AG20443 (cell line): ENCODE measurements around the gene ZFAND3.

Experiments
- DNase-seq: peaks from one replicate; pipeline ENCODE4 v3.0.0; 2012; ENCODE audit warnings: low spot score, mixed read lengths

The ZFAND3 gene

DNA sequence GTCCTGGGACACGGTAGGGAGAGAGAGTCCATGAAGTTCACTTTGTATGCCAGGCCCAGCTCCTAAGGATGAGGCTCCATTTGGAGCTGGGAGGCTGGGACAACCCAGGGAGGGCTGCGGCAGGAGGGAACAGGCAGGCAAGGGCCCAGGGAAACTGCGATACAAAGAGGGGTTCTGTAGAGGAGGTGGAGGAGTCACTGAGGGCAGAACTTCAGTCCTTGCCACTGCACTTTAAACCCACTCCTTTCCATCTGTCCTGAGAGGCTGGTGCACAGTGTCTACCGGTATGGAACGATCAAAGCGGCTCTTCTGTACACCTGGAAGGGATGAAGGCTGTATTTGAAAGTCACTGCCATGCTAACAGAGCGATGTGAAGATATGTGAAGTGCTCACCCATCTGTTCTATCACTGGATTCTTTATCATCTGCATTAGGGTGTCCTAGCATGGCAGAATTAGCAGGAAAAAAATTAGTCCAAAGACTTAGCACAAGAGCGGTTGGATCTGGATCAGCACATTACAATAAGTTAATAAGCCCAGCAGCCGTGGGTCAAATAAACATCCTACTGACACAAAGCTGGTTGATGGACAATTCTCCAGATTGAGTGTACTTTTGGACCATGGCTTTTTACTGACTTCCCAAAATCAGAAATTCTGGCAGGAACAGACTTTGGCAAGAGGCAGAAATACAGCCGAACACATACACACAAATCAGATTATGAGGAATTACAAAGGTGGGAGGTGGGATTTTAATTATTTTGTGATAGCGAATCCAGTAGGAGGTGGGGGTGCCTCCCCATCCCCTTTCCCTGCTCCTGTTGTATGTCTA lies 20.9 kb upstream of the ZFAND3 start:
- DNase-seq = no peak

DNA sequence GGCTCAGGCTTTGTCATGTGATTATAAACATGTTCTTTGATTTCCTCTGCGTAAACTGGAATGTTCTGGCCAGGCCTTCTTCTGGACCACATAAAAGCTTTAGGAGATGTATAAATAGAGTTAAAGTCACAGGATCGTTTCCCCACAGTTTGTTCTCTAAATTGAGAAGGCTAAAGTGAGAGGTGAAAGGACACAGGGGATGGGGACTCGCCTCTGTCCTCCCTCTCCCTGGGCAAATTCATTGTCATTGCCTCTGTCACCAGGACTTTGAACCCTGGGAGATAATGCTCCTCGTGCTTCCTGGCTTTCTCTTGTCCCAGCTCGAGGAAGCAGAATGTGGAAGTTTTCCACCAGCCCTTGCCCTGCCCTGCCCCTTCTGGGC lies 20.3 kb upstream of the ZFAND3 start:
- DNase-seq = no peak

DNA sequence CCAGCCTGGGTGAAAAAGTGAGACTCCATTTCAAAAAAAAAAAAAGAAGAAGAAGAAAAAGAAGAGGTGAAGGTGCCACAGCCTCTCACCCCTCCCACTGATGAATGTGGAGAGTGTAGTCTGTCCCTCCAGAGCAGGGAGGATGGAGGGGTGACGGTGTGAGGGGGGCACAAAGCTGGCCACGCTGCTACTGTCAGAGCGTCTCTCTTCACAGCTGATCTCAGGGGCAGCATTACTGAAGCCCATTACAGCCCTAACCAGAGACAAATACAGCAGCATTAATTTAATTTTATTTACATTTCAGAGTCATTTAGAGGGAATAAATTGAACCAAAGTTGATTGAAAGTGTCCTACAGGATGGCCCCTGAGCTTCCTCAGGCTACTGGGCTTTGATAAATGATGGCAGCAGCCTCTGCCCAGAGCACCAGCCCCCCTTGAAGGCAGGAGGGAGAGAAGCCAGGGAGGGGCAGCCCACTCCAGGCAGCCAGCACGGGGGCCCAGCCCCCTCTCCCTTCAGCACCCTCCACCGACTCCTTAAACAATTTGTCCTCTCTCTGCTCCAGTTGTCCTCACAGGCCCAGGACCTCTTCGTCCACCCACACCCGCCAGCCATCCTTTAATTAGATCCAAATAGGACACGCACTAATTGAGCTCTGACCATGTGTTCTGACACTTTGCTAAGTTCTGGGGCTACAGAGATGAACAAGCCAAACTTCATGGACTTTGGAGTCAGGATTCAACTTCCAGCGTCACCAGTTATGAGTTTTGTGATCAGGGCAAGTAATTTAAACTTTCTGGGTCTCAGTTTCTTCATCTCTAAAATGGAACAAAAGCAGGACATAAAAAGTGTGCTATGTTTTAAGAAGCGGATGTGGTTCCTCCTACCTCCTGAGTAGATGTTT lies 18.6 kb upstream of the ZFAND3 start:
- no peak for DNase-seq

DNA sequence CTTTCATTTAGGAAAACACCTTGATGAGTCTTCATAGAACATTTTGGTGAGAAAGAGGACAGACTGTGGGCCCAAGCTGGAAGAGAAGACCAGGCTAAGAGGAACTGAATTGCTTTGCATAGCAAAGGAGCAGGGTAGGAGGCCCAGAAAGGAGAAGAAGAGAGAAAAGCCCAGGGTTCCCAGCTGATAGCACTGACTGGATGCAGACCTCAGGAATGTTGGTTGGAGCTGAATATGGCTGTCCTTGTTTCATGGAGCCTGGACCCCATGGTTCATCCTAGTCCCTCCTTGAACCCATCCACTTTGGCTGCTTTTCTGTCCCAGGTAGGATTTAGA lies 18.0 kb upstream of the ZFAND3 start:
- DNase-seq = no peak

DNA sequence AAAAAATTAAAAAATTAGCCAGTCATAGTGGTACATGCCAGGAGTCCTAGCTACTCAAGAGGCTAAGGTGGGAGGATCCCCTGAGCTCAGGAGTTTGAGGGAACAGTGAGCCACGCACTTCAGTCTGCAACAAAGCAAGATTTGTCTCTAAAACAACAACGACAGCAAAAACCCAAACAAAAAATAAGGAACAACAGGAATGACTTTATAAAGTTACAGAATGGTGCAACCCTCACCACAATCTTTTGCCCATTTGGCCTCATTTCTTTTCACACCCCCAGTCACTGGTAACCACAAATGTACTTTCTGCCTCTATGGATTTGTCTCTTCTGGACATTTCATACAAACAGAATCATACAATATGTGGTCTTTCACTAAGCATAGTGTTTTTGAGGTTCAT lies 16.7 kb upstream of the ZFAND3 start:
- no peak for DNase-seq

DNA sequence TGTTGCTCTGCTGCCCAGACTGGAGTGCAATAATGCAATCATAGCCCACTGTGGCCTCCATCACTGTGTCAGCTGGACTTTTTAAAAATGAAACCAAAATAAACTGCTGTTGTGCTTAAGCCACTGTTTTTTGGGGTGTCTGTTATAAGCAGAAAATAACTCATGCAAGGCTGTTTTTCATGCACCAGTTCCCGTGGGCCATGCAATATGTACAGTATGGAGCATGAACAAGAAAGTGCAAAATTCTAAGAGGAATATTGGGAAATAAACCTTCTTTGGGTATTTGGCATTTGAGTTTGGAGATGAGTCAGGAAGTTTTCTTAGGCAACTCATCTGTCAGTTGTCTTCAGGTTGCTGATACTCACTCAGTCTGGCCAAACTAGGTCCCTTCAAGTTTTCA lies 14.9 kb upstream of the ZFAND3 start:
- DNase-seq = no peak

DNA sequence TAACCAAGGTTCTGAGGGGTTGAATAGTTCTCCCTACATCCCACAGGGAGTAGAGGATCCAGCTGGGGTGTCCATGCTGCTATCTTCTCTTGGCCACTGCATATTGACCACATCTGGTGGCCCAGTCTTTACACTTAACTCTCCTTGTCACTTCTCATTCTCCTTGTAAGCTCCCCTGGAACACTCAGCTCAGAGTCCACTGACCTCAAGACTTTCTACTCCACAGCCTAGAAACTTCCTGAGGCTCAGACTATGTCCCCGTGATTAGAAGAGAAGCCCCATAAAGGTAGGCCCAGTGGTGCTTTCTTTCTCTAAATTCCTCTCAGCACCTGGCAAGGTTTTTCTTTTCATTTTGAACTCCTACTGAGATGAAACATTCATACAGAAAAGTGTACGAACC lies 13.3 kb upstream of the ZFAND3 start:
- no peak for DNase-seq

DNA sequence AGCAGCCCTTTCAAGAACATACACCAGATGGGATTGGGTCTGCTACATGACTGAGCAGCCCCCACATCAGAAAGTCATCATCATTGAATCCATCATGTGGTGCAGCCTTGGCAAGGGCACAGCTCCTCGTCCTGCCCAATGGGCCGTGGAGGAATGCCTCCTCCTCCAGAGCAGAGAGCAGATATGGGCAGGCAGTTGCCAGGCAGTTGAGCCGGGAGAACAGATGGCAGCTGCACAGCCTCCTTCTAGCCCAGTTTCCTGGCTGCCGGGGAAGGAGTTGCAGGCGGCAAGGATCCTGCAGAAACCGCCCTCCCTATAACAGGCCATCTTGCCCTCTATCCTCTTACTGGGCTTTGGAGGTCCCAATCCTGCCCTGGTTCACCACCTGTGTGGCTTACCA lies 11.9 kb upstream of the ZFAND3 start:
- peak; percentile 31 for DNase-seq

DNA sequence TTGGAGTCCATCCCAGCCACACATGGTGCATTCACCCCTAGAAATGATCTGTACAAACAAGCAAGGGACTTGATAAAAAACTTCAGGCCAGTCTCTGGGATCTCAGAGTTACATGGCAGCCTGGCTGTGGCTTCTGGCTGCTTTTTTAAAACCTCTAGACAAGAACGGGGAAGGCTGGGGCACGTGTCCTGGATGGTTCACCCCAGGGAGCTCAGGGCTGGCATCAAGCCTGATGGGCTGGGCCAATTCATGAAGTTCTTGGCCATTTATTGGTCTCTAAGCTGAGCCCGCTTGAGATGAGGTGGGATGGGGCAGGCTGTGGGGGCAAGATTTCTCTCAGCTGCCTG lies 10.4 kb upstream of the ZFAND3 start:
- peak; percentile 46 for DNase-seq

DNA sequence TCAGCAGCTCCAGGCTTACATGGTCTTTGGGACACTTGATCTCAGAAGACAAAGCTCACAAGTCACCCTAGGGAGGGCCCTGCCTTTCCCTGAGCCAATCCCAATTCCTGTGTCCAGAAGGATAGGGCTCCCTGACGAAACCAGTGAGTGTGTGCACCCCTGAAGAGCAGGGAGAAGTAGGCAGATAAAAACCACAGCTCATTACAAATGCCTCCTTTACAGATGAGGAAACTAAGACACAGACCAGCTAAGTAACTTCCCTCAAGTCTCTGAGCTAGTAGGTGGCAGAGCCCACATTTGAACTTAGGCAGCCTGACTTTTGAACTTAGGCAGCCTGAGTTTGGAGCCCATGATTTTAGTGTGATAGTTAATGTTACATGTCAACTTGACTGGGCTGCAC lies 6.7 kb upstream of the ZFAND3 start:
- no peak for DNase-seq

DNA sequence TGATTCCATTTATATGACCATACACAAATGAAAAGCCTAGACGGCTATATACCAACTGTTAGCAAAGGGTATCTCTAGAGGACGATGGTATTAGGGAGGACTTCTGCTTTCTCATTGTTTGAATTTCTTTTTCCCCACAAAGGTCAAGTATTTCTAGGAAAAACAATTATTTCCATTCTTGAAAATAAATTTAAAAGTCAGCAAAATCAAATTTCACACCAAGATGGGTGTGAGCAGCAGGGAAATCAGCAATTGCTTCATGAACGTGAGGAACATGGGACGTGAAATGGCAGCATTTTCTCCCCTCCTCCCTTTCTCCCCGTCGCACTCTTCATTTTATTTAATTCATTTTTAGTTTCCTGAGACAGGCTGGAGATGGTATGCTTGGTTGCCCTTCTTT lies 5.2 kb upstream of the ZFAND3 start:
- DNase-seq = no peak

DNA sequence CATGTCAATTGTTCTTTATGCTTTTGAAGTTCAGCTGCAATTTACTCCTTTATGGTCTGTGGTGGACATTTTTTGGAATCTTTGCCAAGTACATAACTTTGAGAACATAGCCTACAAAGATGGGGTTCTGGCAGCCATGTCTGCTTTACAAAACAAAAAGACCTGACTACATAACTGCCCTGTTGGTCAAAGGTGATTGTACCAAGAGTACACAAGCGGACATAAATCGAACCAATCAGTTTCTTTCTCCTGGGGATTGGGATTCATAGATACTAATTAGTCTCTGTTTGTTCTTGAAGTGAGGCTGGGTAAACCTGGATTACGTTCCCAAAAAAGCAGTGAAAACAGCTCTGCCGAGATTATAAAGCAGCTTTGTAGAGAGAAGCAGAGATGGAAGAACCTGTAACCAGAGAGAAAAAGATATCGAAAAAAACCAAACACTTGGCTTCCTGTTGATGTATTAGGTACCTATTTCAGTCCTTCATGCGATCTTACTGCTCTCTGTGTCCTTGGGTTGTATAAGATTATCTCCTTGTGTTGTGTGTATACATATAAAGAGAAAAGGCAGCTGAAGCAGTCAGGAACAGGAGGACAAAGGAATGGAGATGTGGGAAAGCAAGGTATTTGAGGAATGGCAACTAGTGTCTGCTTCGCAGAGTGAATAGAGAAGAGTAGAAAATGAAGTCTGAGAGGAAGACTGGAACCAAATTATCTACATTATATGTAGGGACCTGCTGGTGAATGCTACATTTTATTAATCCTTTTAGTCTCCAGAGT lies 2.7 kb upstream of the ZFAND3 start:
- DNase-seq = no peak

DNA sequence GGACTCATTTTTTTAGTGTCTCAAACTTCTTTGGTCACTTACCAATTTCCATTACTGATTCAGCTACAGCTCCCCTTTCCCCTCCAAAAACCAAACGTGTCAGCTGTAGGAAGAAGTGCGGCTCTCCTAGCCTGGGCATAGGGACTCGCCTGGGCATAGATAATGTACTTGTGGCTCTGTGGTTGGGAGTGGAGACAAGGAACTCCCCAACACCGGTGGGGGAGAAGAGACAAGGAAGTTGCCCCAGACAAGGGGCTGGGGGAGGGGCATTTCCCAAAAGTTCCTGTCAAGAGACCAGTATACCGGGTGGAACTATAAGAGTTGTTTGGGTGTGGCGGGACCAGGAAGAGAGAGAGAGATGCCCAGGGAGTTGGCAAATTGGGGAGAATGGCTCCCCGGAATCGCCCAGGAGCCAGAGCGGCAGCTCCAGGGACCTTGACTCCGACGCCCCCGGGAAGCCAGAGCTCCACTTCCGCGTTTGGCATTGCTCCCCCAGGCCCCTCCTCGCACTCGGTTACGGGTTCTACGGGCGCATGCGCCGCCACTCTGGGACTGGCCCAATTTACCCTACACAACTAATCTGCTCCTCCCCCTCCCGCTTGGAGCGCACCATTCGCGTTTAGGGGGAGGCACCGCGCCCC lies 871 bp upstream of the ZFAND3 start:
- peak; percentile 95 for DNase-seq

DNA sequence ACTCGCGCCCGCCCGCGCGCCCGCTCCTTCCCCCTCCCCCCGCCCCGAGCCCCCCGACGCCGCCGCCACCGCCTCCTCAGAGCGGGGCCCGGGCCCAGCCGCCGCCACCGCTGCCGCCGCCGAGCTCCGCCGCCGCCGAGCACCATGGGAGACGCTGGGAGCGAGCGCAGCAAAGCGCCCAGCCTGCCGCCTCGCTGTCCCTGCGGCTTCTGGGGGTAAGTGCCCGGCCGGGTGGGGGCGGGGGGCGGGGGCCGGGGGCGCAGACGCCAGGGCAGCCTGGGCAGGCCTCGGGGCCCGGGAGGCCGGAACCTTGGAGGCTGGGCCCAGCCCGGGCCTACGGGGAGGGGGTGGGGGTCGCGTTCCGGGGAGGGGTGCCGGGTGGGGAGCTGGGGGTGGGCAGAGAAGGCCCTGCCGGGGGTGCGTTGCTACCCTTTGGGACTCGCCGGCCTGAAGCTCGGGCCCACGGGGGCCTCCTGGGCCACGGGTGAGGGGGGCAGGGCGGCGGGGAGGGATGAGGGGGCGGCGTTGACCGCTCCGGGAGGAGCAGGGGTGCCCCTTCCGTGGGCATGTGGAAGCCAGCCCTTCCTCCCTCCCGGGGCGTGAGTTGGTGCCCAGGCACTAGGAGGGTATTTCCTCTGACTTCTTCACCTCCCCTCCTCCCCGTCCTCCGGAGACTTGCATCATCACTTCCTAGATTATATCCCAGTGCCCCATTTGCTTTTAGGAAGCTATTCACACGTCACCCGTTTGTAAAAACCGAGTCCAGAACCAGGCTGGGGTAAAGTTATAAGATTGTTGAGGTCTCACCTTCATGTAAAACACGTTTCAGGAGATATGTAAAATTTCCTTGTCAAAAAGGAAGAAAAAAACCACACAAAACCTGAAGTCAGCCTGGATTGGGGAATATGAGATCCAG lies 533 bp downstream of the ZFAND3 start:
- peak; percentile 59 for DNase-seq

DNA sequence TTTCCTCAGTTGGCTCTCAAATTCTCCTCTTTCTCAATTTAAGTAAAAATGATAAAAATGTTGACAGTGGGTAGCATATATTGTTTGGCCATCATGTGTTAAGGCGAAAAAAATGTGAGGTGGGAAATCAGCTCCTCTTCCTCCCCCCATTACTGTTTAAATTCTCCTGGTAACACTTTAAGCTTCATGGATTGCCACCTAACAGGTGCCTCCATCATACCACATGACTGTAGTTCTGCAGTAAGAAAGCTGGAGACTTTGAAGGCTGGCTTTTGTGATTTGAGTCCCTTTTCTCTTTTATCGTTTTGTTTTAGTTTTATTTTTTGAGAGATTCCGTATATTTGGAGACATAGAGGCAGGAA lies 1.2 kb downstream of the ZFAND3 start:
- DNase-seq = no peak

DNA sequence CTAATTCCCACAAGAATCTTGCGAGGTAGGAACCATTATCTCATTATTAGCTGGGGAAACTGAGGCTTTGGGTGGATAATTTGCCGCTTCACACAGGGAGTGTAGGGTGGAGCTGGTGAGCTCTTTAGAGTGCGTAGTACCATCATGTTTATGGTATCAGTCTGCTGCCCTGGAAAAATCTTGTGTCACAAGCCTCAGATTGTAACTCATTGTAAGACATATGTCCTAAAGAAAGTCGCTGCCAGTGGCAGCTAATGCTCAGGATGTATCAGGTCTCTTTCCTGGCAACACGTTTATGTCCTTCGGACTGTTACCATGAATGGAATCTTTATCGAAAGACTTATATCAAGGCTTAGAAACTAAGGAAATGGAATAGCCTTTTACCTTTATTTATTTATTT lies 1.9 kb downstream of the ZFAND3 start:
- no peak for DNase-seq

DNA sequence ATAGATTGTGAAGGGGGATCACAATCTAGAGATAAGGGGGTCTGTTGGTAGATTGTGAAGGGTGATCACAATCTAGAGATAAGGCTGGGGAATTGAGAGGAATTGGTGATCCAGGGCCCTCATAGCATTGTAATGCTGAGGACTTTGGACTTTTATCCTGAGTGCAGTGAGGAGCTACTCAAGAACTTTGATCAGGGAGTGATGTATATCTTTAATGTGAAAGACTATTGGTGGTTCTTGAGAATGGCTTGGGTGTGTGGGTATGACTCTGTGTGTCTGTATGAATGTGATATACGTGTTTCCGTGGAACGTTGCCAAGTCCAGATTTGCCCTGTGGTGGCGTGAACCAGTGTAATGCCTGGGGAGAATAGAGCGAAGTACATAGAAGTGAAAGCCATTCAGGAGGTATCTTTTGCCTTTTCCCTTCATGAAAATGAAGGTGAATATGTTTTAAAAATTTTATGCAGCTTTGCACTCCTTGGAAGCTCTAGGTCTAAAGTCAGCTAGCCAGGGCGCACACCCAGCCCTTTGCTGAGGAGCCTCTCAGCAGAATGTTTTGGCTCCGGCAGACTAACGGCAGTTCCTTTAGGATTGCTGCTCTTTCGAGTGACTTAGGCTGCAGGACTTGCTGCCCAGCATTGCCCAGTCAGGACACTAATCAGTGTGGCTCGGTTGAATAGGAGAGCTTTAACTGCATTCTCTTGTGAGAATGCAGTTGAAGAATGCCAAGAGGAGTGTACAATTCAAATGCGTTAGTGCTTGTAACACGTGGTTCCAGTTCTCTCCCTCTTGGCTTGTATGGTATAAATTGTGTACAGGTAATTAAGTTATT lies 3.5 kb downstream of the ZFAND3 start:
- no peak for DNase-seq

DNA sequence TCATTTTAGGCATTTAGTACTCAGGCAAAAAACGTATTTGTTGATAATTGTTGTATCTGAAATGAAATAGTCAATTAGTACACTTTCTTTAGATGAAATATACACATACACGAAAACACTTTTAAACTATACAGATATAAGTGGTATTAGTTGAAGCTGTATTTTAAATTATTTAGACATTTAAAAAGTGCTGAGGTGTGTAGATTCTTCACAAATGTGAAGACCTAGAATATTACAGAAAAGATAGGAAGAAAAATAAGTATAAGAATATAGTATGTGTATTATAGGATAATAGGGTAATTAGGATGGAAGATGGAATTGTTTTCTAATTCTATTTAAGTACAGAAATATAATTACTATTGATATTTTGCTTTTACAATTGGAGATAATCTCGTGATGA lies 4.6 kb downstream of the ZFAND3 start:
- DNase-seq = no peak

DNA sequence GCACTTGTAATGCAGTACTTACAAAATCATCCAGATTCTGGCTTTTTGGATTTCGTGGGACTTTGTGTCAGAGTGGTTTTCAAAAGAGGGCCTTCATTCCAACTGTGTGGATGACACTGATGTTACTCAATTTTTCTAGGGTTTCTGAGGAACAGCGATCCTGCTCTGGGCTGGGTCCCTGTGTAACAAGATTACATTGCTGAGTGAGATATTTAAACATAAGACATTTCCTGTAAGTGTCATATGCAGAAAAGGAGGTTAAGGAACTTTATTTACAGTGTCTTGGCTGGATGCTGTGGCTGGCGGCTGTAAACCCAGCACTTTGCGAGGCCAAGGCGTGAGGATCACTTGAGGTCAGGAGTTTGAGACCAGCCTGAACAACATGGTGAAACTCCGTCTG lies 6.7 kb downstream of the ZFAND3 start:
- DNase-seq = peak; percentile 16

DNA sequence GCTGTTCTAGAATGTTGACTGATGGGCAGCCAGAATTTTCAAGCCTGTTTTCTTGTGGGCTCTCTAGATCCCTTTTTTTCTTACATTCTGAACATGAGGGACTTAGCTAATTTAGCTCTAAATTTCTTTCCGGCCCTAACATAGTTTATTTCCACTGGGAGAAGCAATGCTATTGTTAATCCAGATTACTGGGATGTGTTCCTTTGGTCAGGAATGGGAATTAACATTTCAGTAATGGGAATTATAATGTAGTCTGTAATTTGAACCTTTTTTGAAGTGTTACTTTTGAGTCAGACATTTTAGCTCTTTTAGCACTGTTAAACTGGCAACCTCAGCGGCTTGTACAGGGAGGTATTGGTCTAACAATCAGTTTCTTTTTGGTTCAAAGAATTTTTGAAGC lies 7.5 kb downstream of the ZFAND3 start:
- DNase-seq = no peak
